H1 (cell line): ENCODE data around the gene DCDC2. TPM values are rescaled to one million over a fixed set of nuclear protein-coding genes. Genes with fewer than 3 reads are reported as not detected.

Experiments
- CTCF ChIA-PET: fragments of 300-600 bp; sonication (Branson Sonifier 250); formaldehyde crosslinking; loops from one replicate; lab custom pipeline; 2021; ENCODE audit not compliant: partially characterized antibody; lab: Charles Lee
- POLR2A ChIA-PET: fragments of 300-600 bp; sonication (Branson Sonifier 250); formaldehyde crosslinking; loops from one replicate; lab custom pipeline; 2021; ENCODE audit warnings: inconsistent platforms; ENCODE audit not compliant: partially characterized antibody; lab: Charles Lee
- DNase-seq, 2 experiments: peaks; one replicate each; pipeline versions ENCODE4 v3.0.0 to v3.0.0-alpha.2; 2010 to 2022; ENCODE audit warnings: low spot score in 2 of 2, low read depth in 1 of 2, mixed read lengths in 1 of 2
- FAIRE-seq: peaks from 2 replicates; lab custom pipeline; 2011; peaks lifted over from hg19 to GRCh38; lab: Jason Lieb, UNC
- H2AFZ ChIP-seq: 2 replicates; pipeline ENCODE4 v1.8.1; 2012; ENCODE audit warnings: low read length, inconsistent platforms
- H2AK5ac ChIP-seq: 2 replicates; pipeline ENCODE4 v1.6.1; 2013; ENCODE audit warnings: low read depth, low read length
- H2BK120ac ChIP-seq: replicated peaks from 2 replicates; pipeline ENCODE3; 2013; ENCODE audit warnings: low read depth, low read length, inconsistent platforms
- H2BK12ac ChIP-seq: 2 replicates; pipeline ENCODE4 v1.6.1; 2013; ENCODE audit warnings: low read depth, low read length
- H2BK15ac ChIP-seq: 2 replicates; pipeline ENCODE4 v1.6.1; 2013; ENCODE audit warnings: low read length
- H2BK20ac ChIP-seq: 2 replicates; pipeline ENCODE4 v1.6.1; 2013; ENCODE audit warnings: low read length
- H2BK5ac ChIP-seq: 2 replicates; pipeline ENCODE4 v1.6.1; 2013; ENCODE audit warnings: low read depth, low read length
- H3K14ac ChIP-seq: 2 replicates; pipeline ENCODE4 v1.6.1; 2013; ENCODE audit warnings: inconsistent platforms; ENCODE audit not compliant: insufficient read length
- H3K18ac ChIP-seq: 2 replicates; pipeline ENCODE4 v1.6.1; 2013; ENCODE audit warnings: low read length; ENCODE audit errors: extremely low read depth
- H3K23ac ChIP-seq: 2 replicates; pipeline ENCODE4 v1.6.1; 2013; ENCODE audit warnings: inconsistent platforms; ENCODE audit not compliant: insufficient read length
- H3K23me2 ChIP-seq: 2 replicates; pipeline ENCODE4 v1.6.1; 2013; ENCODE audit warnings: low read depth, low read length
- H3K27ac ChIP-seq: 2 replicates; pipeline ENCODE4 v1.6.1; 2011; ENCODE audit warnings: low read depth, low read length, inconsistent platforms
- H3K27me3 ChIP-seq, 4 experiments: replicated peaks in 1 of 4; 1 replicate in 1 of 4; 2 replicates in 3 of 4; pipeline versions ENCODE4 v1.6.1 to v1.8.1; 2011 to 2013; ENCODE audit warnings: low read length in 3 of 4, mild to moderate bottlenecking in 3 of 4, inconsistent platforms in 2 of 4, mixed read lengths in 2 of 4, moderate library complexity in 1 of 4; ENCODE audit not compliant: control insufficient read depth in 3 of 4, insufficient read depth in 3 of 4; ENCODE audit errors: extremely low read depth in 1 of 4
- H3K36me3 ChIP-seq, 4 experiments: 2 replicates each; pipeline versions ENCODE4 v1.6.1 to v1.8.1; 2011 to 2013; ENCODE audit warnings: mild to moderate bottlenecking in 4 of 4, low read length in 3 of 4, moderate library complexity in 2 of 4, control low read depth in 1 of 4, inconsistent platforms in 1 of 4; ENCODE audit not compliant: insufficient read depth in 4 of 4, control insufficient read depth in 2 of 4
- H3K4ac ChIP-seq: replicated peaks from 2 replicates; pipeline ENCODE3; 2013; ENCODE audit warnings: low read length, low read depth, mixed read lengths, inconsistent platforms; ENCODE audit not compliant: insufficient read length
- H3K4me1 ChIP-seq, 4 experiments: replicated peaks in 1 of 4; 1 replicate in 1 of 4; 2 replicates in 3 of 4; pipeline versions ENCODE4 v1.6.1 to v1.8.1; 2011 to 2013; ENCODE audit warnings: low read length in 3 of 4, inconsistent platforms in 2 of 4, mixed read lengths in 1 of 4; ENCODE audit not compliant: insufficient read depth in 4 of 4, control insufficient read depth in 3 of 4
- H3K4me2 ChIP-seq, 2 experiments: 2 replicates each; pipeline versions ENCODE4 v1.6.1 to v1.8.1; 2011 to 2013; ENCODE audit warnings: low read depth in 2 of 2, low read length in 2 of 2, control low read depth in 1 of 2, inconsistent platforms in 1 of 2, mild to moderate bottlenecking in 1 of 2; ENCODE audit not compliant: insufficient read depth in 1 of 2
- H3K4me3 ChIP-seq, 4 experiments: fragments of 200-600, 300-600 bp in 1 of 4; sonication (generic), shearing (Covaris generic), sonication (Bioruptor Twin) in 1 of 4; 2 replicates each; pipeline versions ENCODE4 v1.5.1 to v1.8.1; 2011 to 2016; ENCODE audit warnings: low read length in 4 of 4, low read depth in 3 of 4, control low read depth in 2 of 4, inconsistent platforms in 2 of 4, mild to moderate bottlenecking in 2 of 4, mixed read lengths in 1 of 4, moderate library complexity in 1 of 4; ENCODE audit not compliant: insufficient read depth in 2 of 4; ENCODE audit errors: extremely low read depth in 1 of 4
- H3K56ac ChIP-seq: replicated peaks from 2 replicates; pipeline ENCODE3; 2013; ENCODE audit warnings: low read depth, mild to moderate bottlenecking, mixed read lengths, low read length, inconsistent platforms; ENCODE audit not compliant: insufficient read length
- H3K79me1 ChIP-seq: 2 replicates; pipeline ENCODE4 v1.6.1; 2013; ENCODE audit warnings: low read depth, low read length, control low read depth
- H3K79me2 ChIP-seq, 2 experiments: 2 replicates each; pipeline versions ENCODE4 v1.6.1 to v1.8.1; 2012 to 2013; ENCODE audit warnings: low read length in 2 of 2, mild to moderate bottlenecking in 2 of 2, inconsistent platforms in 1 of 2; ENCODE audit not compliant: insufficient read depth in 2 of 2, control insufficient read depth in 1 of 2
- H3K9ac ChIP-seq, 4 experiments: replicated peaks in 1 of 4; 1 replicate in 1 of 4; 2 replicates in 3 of 4; pipeline versions ENCODE4 v1.6.1 to v1.8.1; 2011 to 2013; ENCODE audit warnings: low read depth in 3 of 4, low read length in 3 of 4, control low read depth in 2 of 4, mild to moderate bottlenecking in 2 of 4, moderate library complexity in 2 of 4, inconsistent platforms in 1 of 4; ENCODE audit errors: extremely low read depth in 1 of 4
- H3K9me3 ChIP-seq, 2 experiments: 2 replicates each; pipeline versions ENCODE4 v1.6.1 to v1.8.1; 2012 to 2013; ENCODE audit warnings: mild to moderate bottlenecking in 2 of 2, moderate library complexity in 2 of 2, control low read depth in 1 of 2, inconsistent platforms in 1 of 2, low read depth in 1 of 2, low read length in 1 of 2, mixed read lengths in 1 of 2; ENCODE audit not compliant: insufficient read depth in 2 of 2
- H4K20me1 ChIP-seq, 2 experiments: replicated peaks in 1 of 2; 2 replicates each; pipeline versions ENCODE3 to v1.8.1; 2011 to 2013; ENCODE audit warnings: inconsistent platforms in 2 of 2, low read length in 2 of 2, mild to moderate bottlenecking in 1 of 2; ENCODE audit not compliant: insufficient read depth in 2 of 2, control insufficient read depth in 1 of 2
- H4K5ac ChIP-seq: 2 replicates; pipeline ENCODE4 v1.6.1; 2013; ENCODE audit warnings: low read length, low read depth, mixed read lengths, inconsistent platforms; ENCODE audit not compliant: insufficient read length
- H4K8ac ChIP-seq: 2 replicates; pipeline ENCODE4 v1.8.0; 2013; ENCODE audit warnings: mild to moderate bottlenecking, moderate library complexity, low read length, inconsistent platforms; ENCODE audit not compliant: insufficient read depth; ENCODE audit errors: extremely low read depth
- H4K91ac ChIP-seq: replicated peaks from 2 replicates; pipeline ENCODE3; 2013; ENCODE audit warnings: low read length, mixed read lengths, inconsistent platforms; ENCODE audit not compliant: insufficient read length
- WGBS, 2 experiments: shearing (Covaris generic) in 1 of 2; methylation state at CpG; one replicate each; pipeline versions ENCODE4 v1.1.6 to v1.1.7; 2013 to 2015; ENCODE audit warnings: low lambda C conversion rate in 2 of 2, mixed read lengths in 2 of 2, inconsistent platforms in 1 of 2, low coverage in 1 of 2, missing lambda C conversion rate in 1 of 2; ENCODE audit not compliant: insufficient replicate concordance in 2 of 2, insufficient coverage in 1 of 2, insufficient read length in 1 of 2; ENCODE audit errors: extremely low coverage in 1 of 2, missing lambda C conversion rate in 1 of 2; 5-methylcytosine and 5-hydroxymethylcytosine counted together
- polyA plus RNA-seq, 7 experiments: library from polyadenylated mRNA; depleted of rRNA in 3 of 7; stranded (reverse) in 5 of 7; unstranded in 2 of 7; fragments of >200 nt in 5 of 7; fragments of 200-250 nt in 2 of 7; gene quantifications; 1 replicate in 5 of 7; 2 replicates in 1 of 7; 4 replicates in 1 of 7; pipeline versions ENCODE4 v1.2.1 to v1.2.3, GENCODE V29; 2011 to 2013; ENCODE audit warnings: missing spikeins in 2 of 7, mixed read lengths in 2 of 7
- total RNA-seq: library from RNA; stranded (reverse); fragmentation: NEBNext Ultra II Directional; extraction: Animal tissue kit (Norgen Biotek cat#: 25700); gene quantifications from 2 replicates; pipeline ENCODE4 v1.2.1, GENCODE V29; 2021

DCDC2 gene
- total and polyA plus RNA-seq, 2 of the 8 experiments (the other 6 are each of a cell fraction or from before 2014, with no cell fraction given): 0.03 to 0.15 TPM

GRCh38 chr6:24381476-24382219 lies 23.8 kb upstream of the DCDC2 start:
- Histone ChIP-seq H3K27ac (no peak overlapping the region), H3K4me3 (no peak overlapping the region), H2BK20ac (no peak overlapping the region), H2BK12ac (no peak overlapping the region), H3K79me2 (no peaks in the 10 kb centered on the region), H4K5ac (no peak overlapping the region), H3K4me2 (no peak overlapping the region), H3K4me1 (no peaks in the 10 kb centered on the region), H3K4ac (no peak overlapping the region), H3K18ac (no peak overlapping the region), H3K36me3 (no peaks in the 10 kb centered on the region), H3K23ac (no peak overlapping the region), H2BK120ac (no peak overlapping the region), H3K14ac (no peak overlapping the region), H4K91ac (no peak overlapping the region), H3K56ac (no peak overlapping the region), H3K23me2 (no peaks in the 10 kb centered on the region), H3K9ac (no peak overlapping the region), H4K8ac (no peak overlapping the region), H2AFZ (no peak overlapping the region), H3K79me1 (no peaks in the 10 kb centered on the region), H3K9me3 (no peaks in the 10 kb centered on the region), H2BK5ac (no peak overlapping the region), H4K20me1 (no peaks in the 10 kb centered on the region), H2AK5ac (no peak overlapping the region), H2BK15ac (no peak overlapping the region), H3K27me3 (no peaks in the 10 kb centered on the region)
- DNase-seq (no peak), FAIRE-seq (no peak)
- 88% methylated on average over 4 of the region's 4 CpGs; no CpG with 5 or more reads in 1 of the 2 experiments for WGBS, 2 experiments
- ChIA-PET CTCF (interaction anchor here (1.0 to 1.1 kb wide), 2 partner anchors 22 to 28 kb away, joined by 3 to 4 read pairs; no protein-coding TSS in a partner anchor), POLR2A (no interaction called here)
